ENCODE data around the gene TFPI. TPM values are rescaled to one million over a fixed set of nuclear protein-coding genes. Genes with fewer than 3 reads are reported as not detected.
"Not testable (repeated sequence)": the region's sequence is repeated elsewhere in the genome, so short reads cannot be mapped to it uniquely, and the experiment has no call there.

Gene TFPI
- total RNA-seq, 1 donor from 2014 or later, result 366 TPM

DNA sequence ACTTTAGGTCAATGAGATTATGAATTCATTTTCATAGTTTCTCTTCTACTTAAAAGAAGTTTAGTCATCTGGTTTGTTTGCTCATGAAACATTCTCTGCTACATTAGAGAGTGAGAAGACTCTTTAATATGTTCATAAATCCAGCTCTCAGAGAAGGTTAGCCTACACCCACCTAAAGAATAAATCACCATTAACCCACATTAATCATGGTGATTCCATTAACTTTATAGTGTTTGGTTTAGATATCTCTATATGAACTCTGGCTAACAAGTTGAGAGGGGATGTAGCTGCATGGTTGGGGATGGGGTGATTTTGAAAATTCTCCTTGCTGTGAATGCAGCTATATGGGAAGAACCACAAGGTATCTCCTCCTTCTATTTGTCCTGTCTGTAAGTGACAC is 10.7 kb downstream of the TFPI start:
- Histone ChIP-seq H3K27ac (peak overlapping the region; percentile 72), H3K27me3 (no peaks in the 10 kb centered on the region), H3K4me1 (peaks cover 47% of the 10 kb centered on the region), H3K36me3 (peaks cover 21% of the 10 kb centered on the region), H3K4me3 (no peak overlapping the region), H3K9me3 (no peaks in the 10 kb centered on the region)
- intact Hi-C loops (cut with DNase I), result no loop called here
- TF ChIP-seq, protein P1, sequence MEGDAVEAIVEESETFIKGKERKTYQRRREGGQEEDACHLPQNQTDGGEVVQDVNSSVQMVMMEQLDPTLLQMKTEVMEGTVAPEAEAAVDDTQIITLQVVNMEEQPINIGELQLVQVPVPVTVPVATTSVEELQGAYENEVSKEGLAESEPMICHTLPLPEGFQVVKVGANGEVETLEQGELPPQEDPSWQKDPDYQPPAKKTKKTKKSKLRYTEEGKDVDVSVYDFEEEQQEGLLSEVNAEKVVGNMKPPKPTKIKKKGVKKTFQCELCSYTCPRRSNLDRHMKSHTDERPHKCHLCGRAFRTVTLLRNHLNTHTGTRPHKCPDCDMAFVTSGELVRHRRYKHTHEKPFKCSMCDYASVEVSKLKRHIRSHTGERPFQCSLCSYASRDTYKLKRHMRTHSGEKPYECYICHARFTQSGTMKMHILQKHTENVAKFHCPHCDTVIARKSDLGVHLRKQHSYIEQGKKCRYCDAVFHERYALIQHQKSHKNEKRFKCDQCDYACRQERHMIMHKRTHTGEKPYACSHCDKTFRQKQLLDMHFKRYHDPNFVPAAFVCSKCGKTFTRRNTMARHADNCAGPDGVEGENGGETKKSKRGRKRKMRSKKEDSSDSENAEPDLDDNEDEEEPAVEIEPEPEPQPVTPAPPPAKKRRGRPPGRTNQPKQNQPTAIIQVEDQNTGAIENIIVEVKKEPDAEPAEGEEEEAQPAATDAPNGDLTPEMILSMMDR (IDR thresholded peaks at IDR 0.05), result no peak
- DNase-seq (no peak), ATAC-seq (no peak)

DNA sequence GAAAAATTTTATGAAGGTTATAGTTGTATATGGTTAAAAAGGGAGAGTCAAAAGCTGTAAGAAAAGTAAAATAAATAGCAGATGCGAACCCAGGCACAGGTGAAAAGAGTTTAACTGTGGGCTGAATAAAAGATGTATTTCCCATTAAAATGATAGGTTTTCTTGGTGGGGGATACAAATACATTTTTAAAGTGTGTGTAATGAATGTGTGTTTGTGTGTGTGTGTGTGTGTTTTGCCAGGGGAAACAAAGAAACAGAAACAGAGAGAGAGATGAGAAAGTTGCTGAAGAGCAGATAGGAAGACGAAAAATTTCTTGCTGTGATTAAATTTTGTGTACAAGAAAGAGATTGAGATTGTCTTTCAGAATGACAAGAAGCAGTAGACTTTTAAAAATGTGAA is 12.1 kb downstream of the TFPI start:
- Histone ChIP-seq H3K36me3 (peaks cover 21% of the 10 kb centered on the region), H3K27ac (peak overlapping the region; percentile 77), H3K4me1 (peaks cover 42% of the 10 kb centered on the region), H3K4me3 (no peak overlapping the region), H3K9me3 (no peaks in the 10 kb centered on the region), H3K27me3 (no peaks in the 10 kb centered on the region)
- TF ChIP-seq, protein P1 (IDR thresholded peaks at IDR 0.05), result no peak
- no peak for DNase-seq
- no peak for ATAC-seq
- intact Hi-C loops (cut with DNase I), result no loop called here

DNA sequence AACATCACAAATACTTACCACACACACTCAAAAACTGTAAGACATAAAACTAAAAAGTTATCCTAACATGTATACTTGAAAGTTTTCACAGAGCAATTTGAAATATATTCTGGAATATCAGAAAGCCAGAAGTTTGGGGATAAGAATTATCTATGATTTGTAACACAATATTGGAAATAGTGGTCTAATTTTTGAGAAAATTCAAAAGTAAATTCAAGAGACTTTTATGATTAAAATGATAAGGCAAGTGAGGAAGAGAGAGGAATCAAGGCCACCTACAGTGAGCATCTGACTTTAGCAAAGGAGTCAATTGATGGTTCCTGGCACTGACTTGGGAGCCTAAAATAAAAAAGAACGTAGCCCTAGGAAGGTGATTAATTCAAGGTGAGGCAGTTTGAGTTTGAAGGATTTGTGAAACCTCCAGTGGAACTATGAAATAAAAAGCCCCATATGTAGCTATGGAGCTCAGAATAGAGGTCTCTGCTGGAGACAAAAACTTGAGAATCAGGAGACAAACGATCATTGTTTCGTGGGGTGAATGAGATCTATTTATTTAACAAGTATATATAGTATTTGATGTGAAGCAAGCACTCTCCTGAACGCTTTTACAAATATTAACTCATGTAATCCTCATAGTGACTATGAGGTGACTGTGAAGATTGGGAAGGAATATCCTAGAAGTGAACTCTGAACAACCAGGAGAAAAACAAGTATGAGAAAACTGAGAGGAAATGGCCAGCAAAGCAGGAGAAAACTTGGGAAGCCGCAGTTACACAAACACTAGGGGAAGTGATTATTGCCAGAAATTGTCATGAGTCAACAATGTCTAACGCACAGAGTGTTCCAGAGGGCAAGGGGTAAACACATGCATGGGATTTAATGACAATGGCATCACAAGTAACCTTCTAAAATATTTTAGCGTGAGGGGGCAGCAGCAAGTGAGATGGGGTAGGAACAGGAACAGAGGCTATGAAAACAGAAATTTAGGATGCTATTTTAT is 12.8 kb downstream of the TFPI start:
- ATAC-seq (peak; percentile 87), DNase-seq (no peak)

DNA sequence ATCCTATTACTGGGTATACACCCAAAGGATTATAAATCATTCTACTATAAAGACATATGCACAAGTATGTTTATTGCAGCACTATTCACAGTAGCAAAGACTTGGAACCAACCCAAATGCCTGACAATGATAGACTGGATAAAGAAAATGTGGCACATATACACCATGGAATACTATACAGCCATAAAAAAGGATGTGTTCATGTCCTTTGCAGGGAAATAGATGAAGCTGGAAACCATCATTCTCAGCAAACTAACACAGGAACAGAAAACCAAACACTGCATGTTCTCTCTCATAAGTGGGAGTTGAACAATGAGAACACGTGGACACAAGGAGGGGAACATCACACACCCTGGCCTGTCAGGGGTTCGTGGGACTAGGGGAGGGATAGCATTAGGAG is 16.0 kb downstream of the TFPI start:
- H3K36me3 ChIP-seq; intact Hi-C loops (cut with DNase I): not testable (repeated sequence)
- H3K4me1 ChIP-seq, result peaks cover 19% of the 10 kb centered on the region

More for the DNA sequence above, 12.8 kb downstream of the TFPI start:
- peak overlapping the region; percentile 77 for H3K27ac ChIP-seq
- peaks cover 38% of the 10 kb centered on the region for H3K4me1 ChIP-seq
- no peaks in the 10 kb centered on the region for H3K27me3 ChIP-seq
- no peak overlapping the region for H3K4me3 ChIP-seq
- H3K9me3 ChIP-seq, result no peaks in the 10 kb centered on the region
- peaks cover 21% of the 10 kb centered on the region for H3K36me3 ChIP-seq
- TF ChIP-seq, protein P1 (IDR thresholded peaks at IDR 0.05), result no peak
- intact Hi-C loops (cut with DNase I), result no loop called here

DNA sequence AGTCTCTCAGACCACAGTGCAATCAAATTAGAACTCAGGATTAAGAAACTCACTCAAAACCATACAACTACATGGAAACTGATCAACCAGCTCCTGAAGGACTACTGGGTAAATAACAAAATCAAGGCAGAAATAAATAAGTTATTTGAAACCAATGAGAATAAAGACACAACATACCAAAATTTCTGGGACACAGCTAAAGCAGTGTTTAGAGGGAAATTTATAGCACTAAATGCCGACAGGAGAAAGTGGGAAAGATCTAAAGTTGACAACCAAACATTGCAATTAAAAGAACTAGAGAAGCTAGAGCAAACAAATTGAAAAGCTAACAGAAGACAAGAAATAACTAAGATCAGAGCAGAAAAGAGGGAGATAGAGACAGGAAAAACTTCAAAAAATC is 18.9 kb downstream of the TFPI start:
- H3K9me3 ChIP-seq; H3K36me3 ChIP-seq; intact Hi-C loops (cut with DNase I); H3K4me1 ChIP-seq; H3K4me3 ChIP-seq; H3K27me3 ChIP-seq; DNase-seq; ATAC-seq; H3K27ac ChIP-seq: not testable (repeated sequence)

More for the DNA sequence above, 16.0 kb downstream of the TFPI start:
- not testable (repeated sequence) for DNase-seq, H3K27ac ChIP-seq, H3K9me3 ChIP-seq, ATAC-seq, H3K4me3 ChIP-seq, H3K27me3 ChIP-seq

DNA sequence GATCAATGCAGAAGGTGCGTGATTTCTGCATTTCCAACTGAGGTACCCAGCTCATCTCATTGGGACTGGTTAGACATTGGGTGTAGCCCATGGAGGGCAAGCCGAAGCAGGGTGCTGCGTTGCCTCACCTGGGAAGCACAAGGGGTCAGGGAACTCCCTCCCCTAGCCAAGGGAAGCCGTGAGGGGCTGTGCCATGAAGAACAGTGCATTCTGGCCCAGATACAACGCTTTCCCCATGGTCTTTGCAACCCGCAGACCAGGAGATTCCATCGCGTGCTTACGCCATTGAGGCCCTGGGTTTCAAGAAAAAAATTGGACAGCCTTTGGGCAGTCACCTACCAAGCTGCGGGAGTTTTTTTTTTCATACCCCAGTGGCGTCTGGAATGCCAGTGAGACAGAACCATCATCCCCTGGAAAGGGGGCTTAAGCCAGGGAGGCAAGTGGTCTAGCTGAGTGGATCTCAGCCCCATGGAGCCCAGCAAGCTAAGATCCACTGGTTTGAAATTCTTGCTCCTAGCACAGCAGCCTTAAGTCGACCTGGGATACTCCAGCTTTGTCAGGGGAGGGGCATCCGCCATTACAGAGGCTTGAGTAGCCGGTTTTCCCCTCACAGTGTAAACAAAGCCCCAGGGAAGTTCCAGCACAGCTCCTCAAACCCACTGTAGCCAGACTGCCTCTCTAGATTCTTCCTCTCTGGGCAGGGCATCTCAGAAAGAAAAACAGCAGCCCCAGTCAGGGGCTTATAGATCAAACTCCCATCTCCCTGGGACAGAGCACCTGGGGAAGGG is 21.7 kb downstream of the TFPI start:
- Histone ChIP-seq H3K27ac (no peak overlapping the region), H3K4me1 (no peaks in the 10 kb centered on the region), H3K27me3 (no peaks in the 10 kb centered on the region), H3K9me3 (no peaks in the 10 kb centered on the region), H3K36me3 (peaks cover 8% of the 10 kb centered on the region), H3K4me3 (no peak overlapping the region)
- TF ChIP-seq, protein P1 (IDR thresholded peaks at IDR 0.05), result no peak
- DNase-seq, result no peak
- no peak for ATAC-seq
- intact Hi-C loops (cut with DNase I), result no loop called here
